H1 (cell line): ENCODE results near the gene MAPK9. TPM values are rescaled to one million over a fixed set of nuclear protein-coding genes. Genes with fewer than 3 reads are reported as not detected.

Experiments
- BACH1 ChIP-seq: IDR thresholded peaks from 2 replicates; pipeline ENCODE4 v1.6.1; 2012; ENCODE audit warnings: low read length, improper control_type of control experiment
- CBX5 ChIP-seq: fragments of 300-800, 300-1000 bp; sonication (generic); IDR thresholded peaks from 2 replicates; pipeline ENCODE4 v1.7.1; 2016; ENCODE audit warnings: antibody characterized with exemption, low read length, low read depth
- CHD2 ChIP-seq: IDR thresholded peaks from 2 replicates; pipeline ENCODE4 v1.6.1; 2012; ENCODE audit warnings: low read length, improper control_type of control experiment
- CHD7 ChIP-seq: fragments of 300-600 bp; sonication (generic); IDR thresholded peaks from 2 replicates; pipeline ENCODE4 v1.7.1; 2012; ENCODE audit warnings: low read length, moderate library complexity, mild to moderate bottlenecking, inconsistent platforms; ENCODE audit not compliant: insufficient replicate concordance
- CREB1 ChIP-seq: IDR thresholded peaks from 2 replicates; pipeline ENCODE4 v1.6.1; 2012; ENCODE audit warnings: inconsistent platforms
- GTF2F1 ChIP-seq: IDR thresholded peaks from 2 replicates; pipeline ENCODE4 v1.6.1; 2012; ENCODE audit warnings: low read depth, low read length, improper control_type of control experiment, borderline replicate concordance
- HDAC2 ChIP-seq, 2 experiments: fragments of 300-600 bp in 1 of 2; sonication (generic) in 1 of 2; IDR thresholded peaks; 2 replicates each; pipeline ENCODE4 v1.6.1; 2011 to 2012; ENCODE audit warnings: low read depth in 2 of 2, low read length in 2 of 2, mild to moderate bottlenecking in 2 of 2, moderate library complexity in 2 of 2, borderline replicate concordance in 1 of 2, inconsistent platforms in 1 of 2
- HDAC6 ChIP-seq: IDR thresholded peaks from one replicate; pipeline ENCODE4 v1.7.1; 2012; ENCODE audit warnings: low read depth, mild to moderate bottlenecking, inconsistent platforms, low read length, moderate library complexity
- KDM5A ChIP-seq: fragments of 200-600 bp; IDR thresholded peaks from 2 replicates; pipeline ENCODE4 v1.7.1; 2012; ENCODE audit warnings: mild to moderate bottlenecking, low read length, inconsistent platforms, mixed read lengths
- MAFK ChIP-seq: IDR thresholded peaks from 2 replicates; pipeline ENCODE4 v1.6.1; 2012; ENCODE audit warnings: low read depth, mild to moderate bottlenecking, improper control_type of control experiment, low read length
- RFX5 ChIP-seq: IDR thresholded peaks from 2 replicates; pipeline ENCODE4 v1.6.1; 2011; ENCODE audit warnings: low read depth, low read length, improper control_type of control experiment, borderline replicate concordance
- SRF ChIP-seq: IDR thresholded peaks from 2 replicates; pipeline ENCODE4 v1.6.1; 2011; ENCODE audit warnings: mild to moderate bottlenecking, low read depth, low read length, moderate library complexity
- TAF7 ChIP-seq: optimal IDR thresholded peaks from 2 replicates; pipeline ENCODE3; 2011; ENCODE audit warnings: low read depth, mild to moderate bottlenecking, inconsistent platforms, low read length, moderate library complexity, borderline replicate concordance
- polyA plus RNA-seq, 7 experiments: library from polyadenylated mRNA; depleted of rRNA in 3 of 7; stranded (reverse) in 5 of 7; unstranded in 2 of 7; fragments of >200 nt in 5 of 7; fragments of 200-250 nt in 2 of 7; gene quantifications; 1 replicate in 5 of 7; 2 replicates in 1 of 7; 4 replicates in 1 of 7; pipeline versions ENCODE4 v1.2.1 to v1.2.3, GENCODE V29; 2011 to 2013; ENCODE audit warnings: missing spikeins in 2 of 7, mixed read lengths in 2 of 7
- total RNA-seq: library from RNA; stranded (reverse); fragmentation: NEBNext Ultra II Directional; extraction: Animal tissue kit (Norgen Biotek cat#: 25700); gene quantifications from 2 replicates; pipeline ENCODE4 v1.2.1, GENCODE V29; 2021

Gene MAPK9
- total and polyA plus RNA-seq, 2 of the 8 experiments (the other 6 are each of a cell fraction or from before 2014, with no cell fraction given), result 22.3 to 43.7 TPM

GRCh38 chr5:180282281-180282680, 9.6 kb downstream of the MAPK9 start (continued):
- no peak for TF ChIP-seq CHD7
- TF ChIP-seq CBX5, result no peak
- TF ChIP-seq KDM5A, result no peak
- TF ChIP-seq HDAC6, result no peak
- TF ChIP-seq SRF, result no peak
- no peak for TF ChIP-seq HDAC2 (IDR thresholded peaks at IDR 0.05; ENCODE audit: borderline replicate concordance in 1 of 2, low read depth in 2 of 2, low read length in 2 of 2)
- no peak for TF ChIP-seq BACH1
- TF ChIP-seq CHD2, result no peak
- no peak for TF ChIP-seq MAFK
- TF ChIP-seq TAF7, result no peak
- no peak for TF ChIP-seq RFX5
- no peak for TF ChIP-seq GTF2F1
- no peak for TF ChIP-seq CREB1
- TF ChIP-seq, all 59 proteins: peak for 0
